Mesothelial cell of epicardium (in vitro differentiated cells): ENCODE results near the gene SYNC. TPM values are rescaled to one million over a fixed set of nuclear protein-coding genes. Genes with fewer than 3 reads are reported as not detected.
"Not testable (repeated sequence)": the region's sequence is repeated elsewhere in the genome, so short reads cannot be mapped to it uniquely, and the experiment has no call there.

Experiments used
- DNase-seq, 2 experiments: peaks; one replicate each; pipeline ENCODE4 v3.0.0; 2021; ENCODE audit warnings: low spot score in 2 of 2; ENCODE audit not compliant: unreplicated experiment in 2 of 2
- H3K27ac Mint-ChIP-seq: 2 replicates; pipeline ENCODE4 v1.8.0; 2021; ENCODE audit warnings: mixed read lengths
- H3K27me3 Mint-ChIP-seq: 2 replicates; pipeline ENCODE4 v1.8.0; 2021; ENCODE audit warnings: low read depth, mixed read lengths
- H3K36me3 Mint-ChIP-seq: 2 replicates; pipeline ENCODE4 v1.8.0; 2021; ENCODE audit warnings: mixed read lengths
- H3K4me1 Mint-ChIP-seq: 2 replicates; pipeline ENCODE4 v1.8.0; 2021; ENCODE audit warnings: mixed read lengths
- H3K4me3 Mint-ChIP-seq: 2 replicates; pipeline ENCODE4 v1.8.0; 2021; ENCODE audit warnings: mild to moderate bottlenecking, moderate library complexity, mixed read lengths
- H3K9me3 Mint-ChIP-seq: 2 replicates; pipeline ENCODE4 v1.8.0; 2021; ENCODE audit warnings: mixed read lengths
- total RNA-seq: library from RNA; stranded (reverse); gene quantifications from 3 replicates; pipeline ENCODE4 v1.2.1, GENCODE V29; 2021
- TF ChIP-seq, protein P1 (sequence below): fragments of 200-600 bp; sonication (generic); IDR thresholded peaks from one replicate; pipeline ENCODE4 v1.5.0; 2021; ENCODE audit warnings: antibody characterized with exemption; ENCODE audit not compliant: unreplicated experiment

The SYNC gene
- total RNA-seq, 1 donor from 2014 or later, result 4.0 TPM

DNA sequence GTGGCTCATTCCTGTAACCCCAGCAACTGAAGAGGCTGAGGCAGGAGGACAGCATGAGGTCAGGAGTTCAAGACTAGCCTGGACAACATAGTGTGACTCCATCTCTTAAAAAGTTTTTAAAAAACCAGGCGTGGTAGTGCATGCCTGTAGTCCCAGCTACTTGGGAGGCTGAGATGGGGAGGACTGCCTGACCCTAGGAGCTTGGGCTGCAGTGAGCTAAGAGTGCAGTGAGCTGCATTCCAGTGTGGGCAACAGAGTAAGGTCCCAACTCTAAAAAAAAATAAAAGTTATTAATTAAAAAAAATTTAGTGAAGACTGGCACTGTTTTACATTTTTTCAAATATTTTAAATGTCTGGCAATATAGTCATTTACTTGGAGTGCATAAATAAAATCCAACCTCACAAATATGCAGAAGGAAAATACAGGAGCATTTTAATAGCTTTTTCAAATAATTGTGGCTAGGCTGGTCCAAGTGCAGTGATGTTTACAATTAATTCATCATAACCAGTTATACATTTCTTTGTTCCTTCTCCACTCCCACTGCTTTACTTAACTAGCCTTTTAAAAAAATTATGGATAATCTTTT lies 63.0 kb downstream of the SYNC start:
- Mint-ChIP-seq H3K36me3 (peaks cover 2% of the 10 kb centered on the region), H3K27ac (no peak overlapping the region), H3K4me1 (peaks cover 19% of the 10 kb centered on the region), H3K9me3 (no peaks in the 10 kb centered on the region), H3K27me3 (no peaks in the 10 kb centered on the region), H3K4me3 (no peak overlapping the region)
- no peak for DNase-seq
- TF ChIP-seq, protein P1, sequence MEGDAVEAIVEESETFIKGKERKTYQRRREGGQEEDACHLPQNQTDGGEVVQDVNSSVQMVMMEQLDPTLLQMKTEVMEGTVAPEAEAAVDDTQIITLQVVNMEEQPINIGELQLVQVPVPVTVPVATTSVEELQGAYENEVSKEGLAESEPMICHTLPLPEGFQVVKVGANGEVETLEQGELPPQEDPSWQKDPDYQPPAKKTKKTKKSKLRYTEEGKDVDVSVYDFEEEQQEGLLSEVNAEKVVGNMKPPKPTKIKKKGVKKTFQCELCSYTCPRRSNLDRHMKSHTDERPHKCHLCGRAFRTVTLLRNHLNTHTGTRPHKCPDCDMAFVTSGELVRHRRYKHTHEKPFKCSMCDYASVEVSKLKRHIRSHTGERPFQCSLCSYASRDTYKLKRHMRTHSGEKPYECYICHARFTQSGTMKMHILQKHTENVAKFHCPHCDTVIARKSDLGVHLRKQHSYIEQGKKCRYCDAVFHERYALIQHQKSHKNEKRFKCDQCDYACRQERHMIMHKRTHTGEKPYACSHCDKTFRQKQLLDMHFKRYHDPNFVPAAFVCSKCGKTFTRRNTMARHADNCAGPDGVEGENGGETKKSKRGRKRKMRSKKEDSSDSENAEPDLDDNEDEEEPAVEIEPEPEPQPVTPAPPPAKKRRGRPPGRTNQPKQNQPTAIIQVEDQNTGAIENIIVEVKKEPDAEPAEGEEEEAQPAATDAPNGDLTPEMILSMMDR, result no peak

DNA sequence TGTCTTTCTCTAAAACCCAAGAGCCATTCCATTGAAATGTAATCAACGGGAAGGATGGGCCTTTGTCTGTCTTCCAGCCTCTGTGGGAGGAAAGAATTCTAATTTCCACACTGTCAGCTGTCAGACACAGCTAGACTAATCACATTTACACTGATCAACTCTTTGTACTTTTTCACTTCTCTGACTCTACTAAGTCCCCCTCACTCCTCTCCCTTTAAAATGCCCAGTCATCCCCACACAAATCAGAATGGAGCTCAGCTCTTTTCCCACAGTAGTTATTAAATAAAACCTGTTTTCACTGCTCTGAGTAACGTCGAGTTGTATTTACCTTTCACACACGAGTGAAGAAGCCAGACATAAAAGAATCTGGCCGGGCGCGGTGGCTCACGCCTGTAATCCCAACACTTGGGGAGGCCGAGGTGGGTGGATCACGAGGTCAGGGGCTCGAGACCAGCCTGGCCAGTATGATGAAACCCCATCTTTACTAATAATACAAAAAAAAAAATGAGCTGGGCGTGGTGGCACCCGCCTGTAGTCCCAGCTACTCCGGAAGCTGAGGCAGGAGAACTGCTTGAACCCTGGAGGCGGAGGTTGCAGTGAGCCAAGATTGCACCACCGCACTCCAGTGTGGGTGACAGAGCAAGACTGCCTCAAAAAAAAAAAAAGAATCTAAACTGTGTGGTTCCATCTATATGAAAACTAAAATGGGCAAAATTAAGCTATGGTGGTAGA lies 65.5 kb downstream of the SYNC start:
- H3K4me3 Mint-ChIP-seq, result no peak overlapping the region
- no peaks in the 10 kb centered on the region for H3K9me3 Mint-ChIP-seq
- no peaks in the 10 kb centered on the region for H3K27me3 Mint-ChIP-seq
- DNase-seq, result no peak
- TF ChIP-seq, protein P1, result no peak
- H3K27ac Mint-ChIP-seq, result peak overlapping the region; percentile 78
- H3K36me3 Mint-ChIP-seq, result peaks cover 7% of the 10 kb centered on the region
- H3K4me1 Mint-ChIP-seq, result peaks cover 17% of the 10 kb centered on the region

DNA sequence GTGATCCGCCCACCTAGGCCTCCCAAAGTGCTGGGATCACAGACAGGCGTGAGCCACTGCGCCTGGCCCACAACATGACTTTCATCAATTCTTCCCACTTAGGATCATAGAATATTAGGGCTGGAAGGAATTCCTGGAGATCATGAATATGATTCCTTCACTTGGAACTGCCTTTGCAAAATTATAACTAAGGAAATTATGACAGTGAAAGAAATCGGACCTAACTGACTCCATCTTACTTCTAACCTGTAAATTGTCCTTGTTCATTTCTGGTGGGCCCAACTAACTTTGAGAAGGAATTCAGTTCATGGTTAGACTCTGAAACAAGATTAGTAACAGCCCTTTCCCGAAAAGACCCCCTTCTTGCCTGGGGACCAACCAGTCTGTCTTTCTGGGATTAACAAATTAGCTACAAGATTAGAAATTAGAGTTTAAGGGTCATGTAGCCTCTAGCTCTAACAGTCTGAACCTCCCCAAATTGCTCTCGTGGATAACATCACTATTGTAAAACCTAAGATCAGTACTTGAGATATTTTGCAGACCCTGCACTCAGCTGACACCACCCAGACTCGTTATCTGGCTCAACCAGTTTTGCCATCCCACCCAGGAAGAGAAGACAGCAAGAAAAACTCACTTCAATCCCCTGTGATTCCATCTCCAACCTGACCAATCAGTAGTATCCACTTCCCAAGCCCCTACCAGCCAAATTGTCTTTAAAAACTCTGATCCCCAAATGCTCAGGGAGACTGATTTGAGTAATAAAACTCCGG lies 66.9 kb downstream of the SYNC start:
- no peak for DNase-seq
- Mint-ChIP-seq H3K4me3 (peak overlapping the region; percentile 5), H3K4me1 (peaks cover 17% of the 10 kb centered on the region), H3K36me3 (peaks cover 9% of the 10 kb centered on the region), H3K27me3 (no peaks in the 10 kb centered on the region), H3K27ac (peak overlapping the region; percentile 67), H3K9me3 (no peaks in the 10 kb centered on the region)
- TF ChIP-seq, protein P1, result no peak

DNA sequence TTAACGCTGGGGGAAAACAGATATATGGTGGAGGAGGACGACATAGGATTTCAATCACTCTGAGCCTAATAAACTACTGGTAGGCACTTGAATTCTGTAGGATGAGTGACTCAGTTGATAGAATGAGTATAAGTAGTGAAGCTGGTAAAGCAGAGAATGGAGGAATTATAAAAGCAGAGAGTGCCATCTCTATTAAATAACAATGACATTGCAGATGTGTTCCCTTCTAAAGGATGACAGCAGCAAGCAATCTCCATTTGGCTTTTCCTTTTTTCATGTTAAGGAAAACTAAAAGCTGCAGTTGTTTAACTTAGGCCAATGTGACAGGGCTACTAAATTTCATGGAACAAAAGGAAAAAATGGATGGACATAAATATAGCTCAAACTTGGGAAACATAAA lies 69.7 kb downstream of the SYNC start:
- H3K36me3 Mint-ChIP-seq, result peaks cover 13% of the 10 kb centered on the region
- peaks cover 17% of the 10 kb centered on the region for H3K4me1 Mint-ChIP-seq
- TF ChIP-seq, protein P1, result no peak
- no peak for DNase-seq
- no peaks in the 10 kb centered on the region for H3K27me3 Mint-ChIP-seq
- H3K9me3 Mint-ChIP-seq, result no peaks in the 10 kb centered on the region
- H3K4me3 Mint-ChIP-seq, result no peak overlapping the region
- H3K27ac Mint-ChIP-seq, result no peak overlapping the region

DNA sequence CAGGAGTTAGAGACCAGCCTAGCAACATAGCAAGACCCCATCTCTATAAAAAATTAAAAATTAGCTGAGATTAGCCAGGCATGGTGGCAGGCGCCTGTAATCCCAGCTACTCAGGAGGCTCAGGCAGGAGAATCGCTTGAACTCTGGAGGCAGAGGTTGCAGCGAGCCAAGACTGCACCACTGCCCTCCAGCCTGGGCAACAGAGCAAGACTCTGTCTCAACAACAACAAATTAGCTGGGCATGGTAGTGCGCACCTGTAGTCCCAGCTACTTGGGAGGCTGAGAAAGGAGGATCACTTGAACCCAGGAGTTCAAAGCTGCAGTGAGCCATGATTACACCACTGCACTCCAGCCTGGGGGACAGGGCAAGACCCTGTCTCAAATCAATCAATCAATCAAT lies 72.4 kb downstream of the SYNC start:
- H3K36me3 Mint-ChIP-seq, result peaks cover 12% of the 10 kb centered on the region
- not testable (repeated sequence) for H3K4me1 Mint-ChIP-seq, H3K4me3 Mint-ChIP-seq, DNase-seq, H3K9me3 Mint-ChIP-seq, H3K27ac Mint-ChIP-seq, H3K27me3 Mint-ChIP-seq

Other genes starting within 250 kb of the SYNC start
- gene ZBTB8B, start 237.7 kb downstream of the SYNC start, total RNA-seq, result 3.4 to 3.6 TPM (median 3.5 TPM) in 3 replicates
- gene ZBTB8A, start 163.3 kb downstream of the SYNC start, total RNA-seq, result 14.8 to 16.2 TPM (median 14.9 TPM) in 3 replicates
- gene ZBTB8OS, start 52.2 kb downstream of the SYNC start, total RNA-seq, result 37.8 to 41.3 TPM (median 39.3 TPM) in 3 replicates
- 387 to 395 TPM (median 388 TPM) in 3 replicates for gene RBBP4, start 51.6 kb downstream of the SYNC start, total RNA-seq
- 101 to 105 TPM (median 101 TPM) in 3 replicates for gene YARS1, start 114.6 kb upstream of the SYNC start, total RNA-seq
- 61.8 to 66.8 TPM (median 62.1 TPM) in 3 replicates for gene S100PBP, start 114.9 kb upstream of the SYNC start, total RNA-seq
- gene FNDC5, start 168.1 kb upstream of the SYNC start, total RNA-seq, result 162 to 165 TPM (median 164 TPM) in 3 replicates
- 2.3 to 2.9 TPM (median 2.9 TPM) in 3 replicates for gene HPCA, start 183.7 kb upstream of the SYNC start, total RNA-seq
- 46.5 to 49.0 TPM (median 47.7 TPM) in 3 replicates for gene TMEM54, start 198.6 kb upstream of the SYNC start, total RNA-seq